Ectodermal cell (in vitro differentiated cells): Measurements from ENCODE around the gene VWA3B.

ENCODE experiments used
- H3K27ac ChIP-seq: 2 replicates; pipeline ENCODE4 v1.7.0; 2013; ENCODE audit warnings: mild to moderate bottlenecking, low read depth, low read length; ENCODE audit not compliant: insufficient read depth, poor library complexity, severe bottlenecking
- H3K27me3 ChIP-seq: 2 replicates; pipeline ENCODE4 v1.7.0; 2013; ENCODE audit warnings: mild to moderate bottlenecking, low read length; ENCODE audit not compliant: insufficient read depth, control insufficient read depth, poor library complexity, severe bottlenecking
- H3K36me3 ChIP-seq: one replicate; pipeline ENCODE4 v1.7.0; 2013; ENCODE audit warnings: low read length; ENCODE audit not compliant: control insufficient read depth, insufficient read depth
- H3K4me1 ChIP-seq: one replicate; pipeline ENCODE4 v1.7.0; 2013; ENCODE audit warnings: low read length; ENCODE audit not compliant: control insufficient read depth, insufficient read depth
- H3K4me3 ChIP-seq: 2 replicates; pipeline ENCODE4 v1.7.0; 2013; ENCODE audit warnings: low read depth, low read length, control low read depth; ENCODE audit not compliant: insufficient read depth
- H3K9me3 ChIP-seq: 2 replicates; pipeline ENCODE4 v1.7.0; 2013; ENCODE audit warnings: mild to moderate bottlenecking, low read length, moderate library complexity; ENCODE audit not compliant: control insufficient read depth
- WGBS, 2 experiments: methylation state at CpG; one replicate each; pipeline ENCODE4 v1.1.7; 2013; ENCODE audit warnings: missing lambda C conversion rate in 2 of 2; 5-methylcytosine and 5-hydroxymethylcytosine counted together

The VWA3B gene

GRCh38 chr2:98341241-98341640, 254.3 kb downstream of the VWA3B start:
- H3K9me3 ChIP-seq: no peaks in the 10 kb centered on the region
- no peak overlapping the region for H3K4me3 ChIP-seq
- no peaks in the 10 kb centered on the region for H3K4me1 ChIP-seq
- H3K27ac ChIP-seq: no peak overlapping the region
- no peaks in the 10 kb centered on the region for H3K36me3 ChIP-seq
- 89% methylated on average over 1 of the region's 2 CpGs; no CpG with 5 or more reads in 1 of the 2 experiments for WGBS, 2 experiments
- H3K27me3 ChIP-seq: peaks cover 25% of the 10 kb centered on the region

DNA sequence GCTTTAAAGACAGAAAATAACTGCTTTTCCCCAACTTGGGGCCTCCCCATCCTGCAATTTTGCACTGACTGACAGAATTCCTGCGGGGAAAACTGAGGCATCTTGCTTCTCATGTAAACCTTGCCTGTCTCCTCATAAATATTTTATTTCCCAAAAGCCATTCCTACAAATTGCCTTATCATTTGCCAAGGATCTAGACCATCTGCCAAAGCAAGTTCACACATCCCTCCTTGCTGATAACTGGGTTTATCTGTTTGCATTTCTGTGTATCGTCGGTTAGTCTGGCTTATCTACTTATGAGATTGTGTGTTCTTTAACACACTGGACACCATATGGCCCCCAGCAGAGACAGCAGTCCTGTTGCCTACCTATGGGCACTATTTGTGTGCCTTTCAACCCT, 256.3 kb downstream of the VWA3B start:
- WGBS, 2 experiments: 89 to 95% methylated on average over 3 of the region's 3 CpGs
- H3K4me3 ChIP-seq: no peak overlapping the region
- no peak overlapping the region for H3K27ac ChIP-seq
- no peaks in the 10 kb centered on the region for H3K9me3 ChIP-seq
- H3K36me3 ChIP-seq: no peaks in the 10 kb centered on the region
- peaks cover 46% of the 10 kb centered on the region for H3K27me3 ChIP-seq
- H3K4me1 ChIP-seq: peaks cover 13% of the 10 kb centered on the region

- Histone ChIP-seq H3K27me3 (peaks cover 58% of the 10 kb centered on the region), H3K36me3 (no peaks in the 10 kb centered on the region), H3K9me3 (no peaks in the 10 kb centered on the region), H3K4me3 (peak within 1 kb of the TSS; percentile 34), H3K27ac (no peak within 1 kb of the TSS), H3K4me1 (peaks cover 13% of the 10 kb centered on the region)
- 1% methylated on average over 72 of the region's 72 CpGs for WGBS, 2 experiments
Observed at GRCh38 chr2:98346311-98347236, 259.6 kb downstream of the VWA3B start, which contains the start of gene CNGA3. CNGA3 (plus strand) TSS chr2:98346456; CDS start chr2:98369976, 23,520 bp downstream.

GRCh38 chr2:98347298-98348065, 260.5 kb downstream of the VWA3B start:
- Histone ChIP-seq H3K27ac (peak overlapping the region; percentile 46), H3K4me1 (peaks cover 13% of the 10 kb centered on the region), H3K36me3 (no peaks in the 10 kb centered on the region), H3K4me3 (peak overlapping the region; percentile 16), H3K9me3 (no peaks in the 10 kb centered on the region), H3K27me3 (peaks cover 58% of the 10 kb centered on the region)
- WGBS, 2 experiments: 7% methylated on average over 54 of the region's 54 CpGs

DNA sequence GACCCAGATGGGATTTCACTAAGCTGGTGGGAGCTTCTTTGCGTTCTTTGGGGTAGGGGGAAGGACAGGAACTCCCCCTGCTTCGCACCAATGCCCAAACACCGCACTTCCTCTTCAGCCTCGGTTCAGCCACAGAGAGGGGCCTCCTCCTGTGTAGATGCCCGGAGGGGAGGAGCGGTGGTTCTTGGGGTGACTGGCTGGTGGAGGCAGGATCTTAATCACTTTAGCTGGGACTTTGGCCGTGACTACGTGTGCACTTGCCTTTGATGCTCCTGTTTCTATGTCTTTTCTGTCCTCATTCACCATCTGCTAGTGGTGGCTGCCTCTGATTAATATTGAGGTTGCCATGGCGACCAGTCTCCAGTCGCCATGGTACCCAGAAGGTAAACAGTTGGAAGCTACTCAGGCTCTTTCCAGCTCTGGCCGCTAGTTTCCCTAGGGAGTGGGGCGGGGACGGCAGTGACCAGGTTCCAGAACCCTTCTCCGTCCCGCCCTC, 261.1 kb downstream of the VWA3B start:
- WGBS, 2 experiments: 8 to 16% methylated on average over 13 to 15 of the region's 15 CpGs
- no peak overlapping the region for H3K4me3 ChIP-seq

DNA sequence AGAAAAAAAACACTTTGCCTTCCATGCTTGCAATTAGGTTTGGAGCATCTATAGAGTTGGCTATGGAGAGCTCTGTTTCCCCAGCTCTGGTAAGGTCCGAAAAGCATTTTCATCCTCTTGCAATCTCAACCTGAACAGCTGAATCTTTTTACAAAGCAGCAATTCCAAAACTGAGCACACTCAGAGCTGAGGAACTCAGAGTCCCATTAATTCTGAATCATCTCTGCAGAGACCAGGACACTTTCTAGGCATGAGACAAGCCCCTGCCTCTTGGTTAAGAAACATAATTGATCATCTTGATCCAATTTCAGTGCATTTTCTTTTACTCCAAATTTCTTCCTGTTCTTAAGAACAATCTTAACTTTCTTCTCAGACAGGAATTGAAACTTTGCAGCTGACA, 263.4 kb downstream of the VWA3B start:
- Histone ChIP-seq H3K27me3 (peaks cover 41% of the 10 kb centered on the region), H3K4me3 (no peak overlapping the region), H3K36me3 (no peaks in the 10 kb centered on the region), H3K27ac (no peak overlapping the region), H3K9me3 (no peaks in the 10 kb centered on the region), H3K4me1 (peaks cover 13% of the 10 kb centered on the region)
- 93% methylated on average over 1 of the region's 1 CpG for WGBS, 2 experiments

More for the DNA sequence above, 261.1 kb downstream of the VWA3B start:
- Histone ChIP-seq H3K27me3 (peaks cover 58% of the 10 kb centered on the region), H3K27ac (peak overlapping the region; percentile 46), H3K4me1 (peaks cover 13% of the 10 kb centered on the region), H3K36me3 (no peaks in the 10 kb centered on the region), H3K9me3 (no peaks in the 10 kb centered on the region)

GRCh38 chr2:98355881-98356280, 268.9 kb downstream of the VWA3B start:
- Histone ChIP-seq H3K36me3 (no peaks in the 10 kb centered on the region), H3K27ac (no peak overlapping the region), H3K9me3 (no peaks in the 10 kb centered on the region), H3K27me3 (no peaks in the 10 kb centered on the region), H3K4me1 (no peaks in the 10 kb centered on the region), H3K4me3 (no peak overlapping the region)
- 45% methylated on average over 3 of the region's 3 CpGs for WGBS, 2 experiments

DNA sequence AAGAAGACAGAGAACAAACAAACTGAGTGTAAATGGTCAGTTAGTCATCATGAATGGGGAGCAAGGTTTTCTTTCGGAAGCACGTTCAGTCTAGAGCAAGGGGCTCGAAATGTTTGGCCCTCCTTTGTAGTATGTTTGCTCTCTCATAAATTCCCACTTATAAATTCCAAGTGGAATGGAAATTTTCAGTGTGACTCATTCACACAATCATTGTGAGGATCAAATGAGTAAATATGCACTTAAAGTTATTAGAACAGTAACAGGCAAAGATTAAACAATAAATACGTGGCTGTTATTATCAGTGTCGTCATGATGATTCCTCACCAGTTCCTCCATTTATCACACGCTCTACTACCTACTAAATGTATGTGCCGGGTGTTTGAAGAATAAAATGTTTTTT, 269.8 kb downstream of the VWA3B start:
- no peaks in the 10 kb centered on the region for H3K36me3 ChIP-seq
- H3K4me1 ChIP-seq: no peaks in the 10 kb centered on the region
- no peak overlapping the region for H3K27ac ChIP-seq
- no peaks in the 10 kb centered on the region for H3K9me3 ChIP-seq
- no peak overlapping the region for H3K4me3 ChIP-seq
- 93 to 95% methylated on average over 5 of the region's 7 CpGs for WGBS, 2 experiments
- no peaks in the 10 kb centered on the region for H3K27me3 ChIP-seq

- Histone ChIP-seq H3K27ac (no peak overlapping the region), H3K9me3 (no peaks in the 10 kb centered on the region), H3K4me3 (no peak overlapping the region), H3K4me1 (no peaks in the 10 kb centered on the region), H3K27me3 (no peaks in the 10 kb centered on the region), H3K36me3 (no peaks in the 10 kb centered on the region)
- 93 to 94% methylated on average over 3 of the region's 3 CpGs for WGBS, 2 experiments
Observed at GRCh38 chr2:98357849-98358248, 270.9 kb downstream of the VWA3B start.

GRCh38 chr2:98359986-98360385, 273.0 kb downstream of the VWA3B start:
- no peaks in the 10 kb centered on the region for H3K9me3 ChIP-seq
- 89 to 94% methylated on average over 1 of the region's 1 CpG for WGBS, 2 experiments
- no peaks in the 10 kb centered on the region for H3K36me3 ChIP-seq
- no peak overlapping the region for H3K27ac ChIP-seq
- H3K27me3 ChIP-seq: no peaks in the 10 kb centered on the region
- H3K4me3 ChIP-seq: no peak overlapping the region
- H3K4me1 ChIP-seq: no peaks in the 10 kb centered on the region
